GM19023 (cell line): Measurements from ENCODE around the gene LGALS9C.
"Not testable (repeated sequence)": the region's sequence is repeated elsewhere in the genome, so short reads cannot be mapped to it uniquely, and the experiment has no call there.

Source experiments
- ATAC-seq: cut with Tn5 transposase; IDR thresholded peaks from one replicate; pipeline ENCODE4 v1.9.1; 2021; ENCODE audit warnings: mild to moderate bottlenecking, moderate library complexity; ENCODE audit not compliant: unreplicated experiment

Gene LGALS9C

GRCh38 chr17:18528435-18528834, 51.8 kb downstream of the LGALS9C start:
- not testable (repeated sequence) for ATAC-seq

DNA sequence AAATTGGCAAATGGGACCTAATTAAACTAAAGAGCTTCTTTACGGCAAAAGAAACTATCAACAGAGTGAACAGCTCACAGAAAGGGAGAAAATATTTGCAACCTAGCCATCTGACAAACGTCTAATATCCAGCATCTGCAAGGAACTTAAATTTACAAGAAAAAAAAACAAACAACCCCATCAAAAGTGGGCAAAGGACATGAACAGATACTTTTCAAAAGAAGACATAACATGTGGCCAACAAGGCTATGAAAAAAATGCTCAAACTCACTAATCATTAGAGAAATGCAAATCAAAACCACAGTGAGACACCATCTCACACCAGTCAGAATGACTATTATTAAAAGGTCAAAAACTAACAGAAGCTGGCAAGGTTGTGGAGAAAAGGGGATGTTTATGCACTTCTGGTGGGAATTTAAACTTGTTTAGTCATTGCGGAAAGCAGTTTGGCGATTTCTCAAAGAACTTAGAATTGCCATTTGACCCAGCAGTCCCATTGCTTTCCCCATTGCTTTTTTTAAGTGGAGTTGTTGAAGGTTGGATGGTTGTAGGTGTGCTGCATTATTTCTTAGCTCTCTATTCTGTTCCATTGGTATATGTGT, 52.4 kb downstream of the LGALS9C start:
- not testable (repeated sequence) for ATAC-seq

DNA sequence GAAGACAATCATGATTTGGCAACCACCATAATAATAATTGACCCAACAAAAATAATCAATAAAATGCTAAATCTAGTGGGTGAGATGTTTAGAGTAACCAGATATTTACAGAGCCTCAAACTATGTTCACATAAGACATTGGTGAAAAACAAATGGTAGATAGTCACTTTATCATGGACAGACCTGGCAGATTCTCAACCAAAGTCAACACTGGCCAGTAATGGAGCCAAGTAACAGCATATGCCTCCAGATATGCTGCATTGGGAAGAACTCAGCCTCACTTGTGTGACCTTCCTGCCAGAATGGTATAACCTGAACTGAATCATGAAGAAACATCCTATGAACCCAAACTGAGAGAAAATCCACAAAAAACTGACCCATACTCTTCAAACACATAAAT, 53.8 kb downstream of the LGALS9C start:
- not testable (repeated sequence) for ATAC-seq

- not testable (repeated sequence) for ATAC-seq
These were observed 65.6 kb downstream of the LGALS9C start for GRCh38 chr17:18542234-18542633.

DNA sequence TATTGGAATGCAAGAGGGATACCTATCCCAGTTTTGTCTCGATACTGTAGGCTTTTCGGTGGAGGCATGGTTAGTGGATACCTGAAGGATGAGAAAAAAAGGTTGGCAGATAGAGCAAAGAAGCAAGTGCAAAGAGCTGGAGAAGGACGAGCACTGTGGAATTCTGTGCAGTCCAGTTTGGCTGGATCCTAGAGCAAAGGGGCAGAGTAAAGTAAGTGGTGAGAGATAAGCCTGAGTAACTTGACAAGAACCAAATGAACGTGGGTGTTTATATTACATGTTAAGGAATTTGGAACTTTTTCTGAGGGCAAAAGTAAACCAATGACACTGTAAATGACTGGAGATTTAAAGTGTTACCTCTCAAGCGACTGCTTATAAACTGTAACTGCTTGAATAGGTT, 66.3 kb downstream of the LGALS9C start:
- ATAC-seq: not testable (repeated sequence)
